ENCODE data around the gene SNRK.

- TF ChIP-seq CTCF (IDR thresholded peaks at IDR 0.05; ENCODE audit: low read depth, low read length) (no peak), EZH2phosphoT487 (IDR thresholded peaks at IDR 0.05; ENCODE audit: low read depth) (no peak)
These were observed 74.7 kb downstream of the SNRK start for GRCh38 chr3:43361077-43361476.

Data from OCI-LY3 (cell line).